Activated CD8-positive, alpha-beta memory T cell treated with anti-CD3 and anti-CD28 coated beads for 48 hours (primary cell): ENCODE results near the gene PTGES2.

Source experiments
- DNase-seq, 3 experiments: peaks; one replicate each; pipeline ENCODE4 v3.0.0-alpha.2; 2020; ENCODE audit warnings: low read depth in 2 of 3, low spot score in 2 of 3

The PTGES2 gene

GRCh38 chr9:128153947-128154695 is 26.6 kb upstream of the PTGES2 start:
- DNase-seq: no peak

GRCh38 chr9:128153060-128153946 is 25.8 kb upstream of the PTGES2 start:
- no peak for DNase-seq

GRCh38 chr9:128152133-128153059 is 24.9 kb upstream of the PTGES2 start:
- no peak for DNase-seq

GRCh38 chr9:128151309-128152132 is 24.0 kb upstream of the PTGES2 start:
- DNase-seq: no peak

GRCh38 chr9:128150594-128151308 is 23.2 kb upstream of the PTGES2 start:
- no peak for DNase-seq

GRCh38 chr9:128149951-128150593 is 22.5 kb upstream of the PTGES2 start:
- no peak for DNase-seq

GRCh38 chr9:128149001-128149701 is 21.6 kb upstream of the PTGES2 start, which contains the start of gene LCN2:
Gene LCN2, plus strand, starts transcription at chr9:128149453. Its CDS starts 73 bp downstream, at chr9:128149526.
- no peak for DNase-seq

DNA sequence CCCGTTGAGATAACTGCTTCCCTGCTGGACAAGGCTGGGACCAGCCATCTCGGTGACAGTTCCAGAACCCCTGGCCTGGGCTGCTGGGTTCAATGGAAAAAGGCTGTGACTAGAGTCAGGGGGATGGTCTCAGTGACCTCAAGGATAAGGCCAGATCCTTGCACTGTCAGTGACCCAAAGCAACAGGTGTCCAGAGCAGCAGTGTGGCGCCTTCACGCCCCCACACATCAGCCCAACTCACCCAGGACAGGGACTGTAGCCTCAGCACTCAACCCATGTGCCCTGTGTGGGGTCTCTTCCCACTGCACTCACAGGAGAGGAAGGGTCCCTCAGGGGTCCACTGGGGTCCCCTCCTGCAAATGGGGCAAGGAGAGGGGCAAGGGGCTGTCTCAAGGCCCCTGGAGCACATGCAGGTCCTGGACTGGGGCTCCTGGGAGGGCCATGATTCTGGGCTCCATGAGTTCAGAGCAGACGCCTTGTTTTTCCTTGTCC is 21.0 kb upstream of the PTGES2 start:
- no peak for DNase-seq

- DNase-seq: no peak
Measured at GRCh38 chr9:128146591-128147120, 19.1 kb upstream of the PTGES2 start.

- DNase-seq: no peak
Measured at GRCh38 chr9:128145951-128146351, 18.4 kb upstream of the PTGES2 start.

DNA sequence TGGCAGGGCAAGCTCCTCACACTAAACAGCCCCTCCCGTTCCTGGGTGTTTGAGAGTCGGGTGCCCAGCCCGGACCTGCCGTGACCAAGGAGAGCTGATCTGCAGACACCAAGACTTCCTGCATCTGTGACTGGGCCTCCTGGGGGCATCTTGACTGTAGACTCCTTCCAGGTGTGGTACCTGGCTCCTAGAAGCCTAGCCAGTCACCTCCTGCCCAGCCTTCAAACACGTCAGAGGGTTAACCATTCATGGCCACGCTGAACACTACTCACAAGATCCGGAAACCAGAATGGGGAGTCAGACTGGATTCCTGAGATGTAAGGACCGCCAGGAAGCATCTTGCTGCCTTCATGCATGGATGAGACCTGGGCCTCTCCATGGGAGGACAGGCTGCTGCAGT is 18.0 kb upstream of the PTGES2 start:
- DNase-seq: no peak

DNA sequence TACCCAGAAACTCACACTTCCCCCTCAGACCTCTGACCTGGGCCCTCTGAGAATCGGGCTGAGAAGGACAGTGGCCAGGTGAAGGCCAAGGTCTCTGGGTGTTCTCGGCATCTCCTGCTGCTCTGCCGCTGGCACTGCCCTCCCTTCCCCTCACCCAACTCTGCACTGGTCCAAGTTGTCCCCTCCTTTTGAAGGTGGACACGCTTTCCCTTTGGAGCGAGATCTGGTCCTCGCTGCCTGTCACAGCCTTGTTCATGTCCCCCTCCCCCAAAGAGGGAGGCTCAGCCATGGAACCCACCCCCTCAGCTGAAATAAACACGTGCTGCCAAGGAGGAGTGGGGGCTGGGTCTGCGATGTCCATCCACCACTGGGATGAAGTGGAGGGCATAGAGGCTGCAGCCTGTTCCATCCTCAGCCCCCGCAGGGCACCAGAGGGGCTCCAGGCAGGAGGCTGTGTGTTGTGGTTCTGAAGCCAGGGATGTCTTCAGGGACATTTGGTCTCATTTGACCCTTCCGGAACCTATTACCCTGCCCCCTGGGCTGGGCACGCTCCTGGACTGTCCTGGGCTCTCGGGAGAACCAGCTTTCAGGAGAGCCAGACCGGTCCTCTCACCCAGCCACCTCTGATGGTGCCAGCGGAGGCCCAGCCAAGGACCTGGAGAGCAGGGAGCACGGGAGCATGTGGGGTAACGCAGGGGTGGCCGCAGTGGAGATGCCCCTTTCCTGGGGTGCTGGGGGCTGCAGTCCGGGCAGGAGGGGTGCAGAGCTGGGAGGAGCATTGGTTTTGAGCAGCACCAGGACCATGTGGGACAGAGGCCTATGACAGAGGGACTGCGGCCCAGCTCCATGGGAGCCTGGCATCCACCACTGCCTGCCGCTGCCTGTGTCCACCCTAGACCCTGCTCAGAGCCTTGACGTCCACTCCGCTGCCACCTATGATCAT is 17.0 kb upstream of the PTGES2 start:
- DNase-seq: no peak

DNA sequence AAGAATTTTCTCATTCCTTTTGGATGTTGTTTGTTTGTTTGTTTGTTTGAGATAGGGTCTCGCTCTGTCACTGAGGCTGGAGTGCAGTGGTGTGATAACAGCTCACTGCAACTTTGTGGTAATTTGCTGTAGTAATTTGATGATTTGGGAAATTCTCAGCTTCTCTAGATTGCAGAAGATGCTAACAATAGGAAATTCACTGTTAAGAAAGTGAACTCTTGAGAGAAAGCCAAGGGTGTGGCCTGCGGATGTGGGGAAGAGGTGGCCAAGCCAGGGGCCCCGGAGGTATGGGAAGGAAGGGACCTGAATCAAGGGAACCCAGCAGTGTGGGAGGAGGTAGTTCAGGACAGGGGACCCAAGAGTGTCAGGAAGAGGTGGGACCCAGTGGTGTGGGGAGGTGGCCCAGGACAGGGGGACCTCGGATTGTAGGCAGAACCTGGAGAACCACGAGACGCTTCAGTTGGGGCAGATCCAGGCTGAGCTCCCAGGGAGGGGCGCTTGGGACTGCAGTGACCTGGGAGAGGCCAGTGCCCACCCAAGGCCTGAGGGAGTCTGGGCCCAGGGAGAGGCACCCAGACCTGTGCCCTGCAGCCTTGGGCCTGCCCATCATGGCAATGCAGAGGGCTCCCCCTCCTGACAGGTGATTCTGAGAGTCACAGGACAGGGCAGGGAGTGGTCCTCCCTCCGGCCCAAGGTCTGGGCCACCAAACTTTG is 16.2 kb upstream of the PTGES2 start:
- no peak for DNase-seq

DNA sequence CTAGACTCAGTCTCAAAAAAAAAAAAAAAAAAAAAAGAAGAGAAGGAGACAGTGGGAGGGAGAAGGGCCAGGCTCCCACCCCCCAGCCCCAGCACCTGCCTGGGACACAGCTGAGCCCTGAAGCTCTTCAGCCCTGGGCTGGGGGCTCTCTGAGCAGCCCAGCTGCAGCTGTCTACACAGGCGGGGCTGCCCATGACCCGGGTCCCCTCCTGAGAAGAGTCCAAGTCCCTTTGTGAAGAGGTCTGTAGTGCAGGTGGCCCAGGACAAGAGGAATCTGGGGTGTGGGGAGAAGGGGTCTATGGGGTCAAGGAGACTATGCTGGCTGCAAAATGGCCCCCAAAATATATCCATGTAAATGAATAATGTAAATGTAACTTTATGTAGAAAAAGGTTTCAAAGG is 15.1 kb upstream of the PTGES2 start:
- no peak for DNase-seq

GRCh38 chr9:128142061-128142460 is 14.5 kb upstream of the PTGES2 start:
- no peak for DNase-seq

DNA sequence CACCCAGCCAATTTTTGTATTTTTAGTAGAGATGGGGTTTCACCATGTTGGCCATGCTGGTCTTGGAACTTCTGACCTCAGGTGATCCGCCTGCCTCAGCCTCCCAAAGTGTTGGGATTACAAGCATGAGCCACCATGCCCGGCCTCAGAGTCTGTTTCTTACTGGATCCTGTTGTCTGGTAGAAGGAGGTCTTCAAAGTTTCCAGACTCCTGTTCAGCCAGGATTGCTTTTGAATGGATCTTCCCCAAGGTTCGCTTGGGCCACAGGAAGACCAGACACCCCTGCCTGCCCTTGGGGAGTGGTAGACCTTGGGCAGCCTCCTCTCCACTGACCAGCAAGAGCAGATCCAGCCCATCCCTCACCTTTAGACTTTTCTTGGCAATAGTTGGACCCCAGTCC is 14.1 kb upstream of the PTGES2 start:
- DNase-seq: no peak
